ENCODE results near the gene FAM149A.

FAM149A gene

DNA sequence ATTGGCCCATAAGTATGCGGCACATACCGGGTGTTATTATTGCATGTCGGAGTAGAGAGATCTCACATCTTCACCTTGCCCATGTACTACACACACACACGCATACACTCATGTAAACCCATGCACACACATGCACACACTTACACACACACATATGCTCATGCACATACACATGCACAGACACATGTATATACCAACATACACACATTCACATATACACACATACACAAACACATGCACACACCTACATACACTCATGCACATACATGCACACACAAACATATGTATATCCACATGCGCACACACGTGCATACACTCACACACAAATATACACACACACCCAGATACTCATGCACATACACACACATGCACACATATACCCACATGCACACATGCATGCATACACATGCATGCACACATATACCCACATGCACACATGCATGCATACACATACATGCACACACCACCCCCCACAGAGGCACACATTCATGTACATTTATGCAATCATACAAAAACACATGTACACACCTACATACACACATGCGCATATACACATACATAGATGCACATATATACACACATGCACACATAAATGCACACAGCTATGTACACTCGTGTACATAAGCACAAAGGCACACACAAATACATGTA is 98.1 kb downstream of the FAM149A start:
- DNase-seq (ENCODE audit: low read depth): no peak

DNA sequence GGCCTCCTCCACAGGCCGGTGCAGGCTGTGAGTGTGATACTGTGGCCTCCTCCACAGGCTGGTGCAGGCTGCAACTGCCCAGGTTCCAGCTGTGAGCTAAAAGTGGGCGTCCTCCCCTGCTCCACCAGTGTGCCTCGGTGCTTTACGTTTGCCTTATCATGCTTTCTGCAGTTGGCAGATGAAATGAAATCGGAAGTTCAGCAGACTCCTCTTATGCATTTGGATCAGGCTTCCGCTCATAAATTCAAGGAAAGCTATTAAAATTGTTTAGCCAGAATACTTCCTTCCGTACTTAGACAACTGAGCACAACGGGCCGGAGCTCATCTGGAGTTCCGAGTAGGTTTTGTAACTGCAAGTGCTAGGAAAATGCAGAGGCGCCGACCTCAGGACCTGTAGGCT is 98.9 kb downstream of the FAM149A start:
- no peak for DNase-seq (ENCODE audit: low read depth)

- no peak for DNase-seq (ENCODE audit: low read depth)
These were observed 99.6 kb downstream of the FAM149A start for GRCh38 chr4:186204103-186204559.

GRCh38 chr4:186204686-186205085 is 100.2 kb downstream of the FAM149A start:
- no peak for DNase-seq (ENCODE audit: low read depth)

GRCh38 chr4:186205156-186205555 is 100.7 kb downstream of the FAM149A start:
- DNase-seq (ENCODE audit: low read depth): no peak

DNA sequence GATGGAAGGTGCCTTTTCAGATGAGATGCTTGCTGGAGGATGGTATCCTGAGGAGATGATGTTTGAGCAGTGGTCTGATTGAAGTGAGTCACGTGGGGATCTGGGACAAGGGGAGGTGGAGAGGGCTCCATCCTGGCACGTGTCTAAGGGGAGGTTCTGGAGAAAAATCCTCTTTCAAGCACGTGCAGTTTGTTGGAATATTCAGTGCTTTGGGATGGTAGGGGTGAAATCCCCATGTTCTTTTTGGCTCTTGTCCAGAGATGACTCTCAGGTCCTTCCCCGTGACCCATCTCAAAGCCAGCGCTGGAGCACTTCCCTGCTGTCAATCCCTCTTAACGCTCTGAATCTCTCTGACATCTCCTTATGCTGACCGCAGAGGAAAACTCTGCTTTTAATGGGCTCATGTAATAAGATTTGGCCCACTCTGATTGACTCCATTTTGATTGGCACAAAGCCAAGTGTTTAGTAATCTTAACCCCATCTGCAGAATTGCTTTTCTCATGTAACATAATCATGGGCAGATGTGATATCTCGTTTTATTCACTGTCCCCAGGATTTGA is 112.0 kb downstream of the FAM149A start:
- DNase-seq (ENCODE audit: low read depth): no peak

DNA sequence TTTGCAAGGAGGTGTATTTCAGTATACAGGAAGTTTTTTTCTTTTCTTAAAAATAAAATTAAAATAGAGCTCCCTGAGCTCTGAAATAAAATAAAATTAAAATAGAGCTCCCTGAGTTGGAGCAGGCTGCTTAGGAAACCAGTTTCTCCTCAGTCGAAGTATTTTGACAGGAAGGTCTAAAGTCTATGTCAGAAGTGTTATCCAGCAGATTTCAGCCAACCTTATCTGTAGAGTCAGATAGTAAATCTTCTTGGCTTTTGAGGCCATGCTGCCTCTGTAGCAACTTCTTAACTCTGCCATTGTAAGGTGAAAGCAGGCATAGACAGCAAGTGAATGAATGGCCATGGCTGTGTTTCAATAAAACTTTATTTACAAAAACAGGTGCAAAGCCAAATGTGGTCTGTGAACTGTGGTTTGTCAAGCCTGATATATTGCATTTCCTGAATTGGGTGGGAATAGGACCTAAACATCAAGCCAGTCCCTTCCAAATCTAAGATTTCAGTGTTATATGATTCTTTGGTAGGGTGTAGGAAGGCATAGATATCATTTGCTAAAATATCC is 113.3 kb downstream of the FAM149A start:
- DNase-seq (ENCODE audit: low read depth): no peak

DNA sequence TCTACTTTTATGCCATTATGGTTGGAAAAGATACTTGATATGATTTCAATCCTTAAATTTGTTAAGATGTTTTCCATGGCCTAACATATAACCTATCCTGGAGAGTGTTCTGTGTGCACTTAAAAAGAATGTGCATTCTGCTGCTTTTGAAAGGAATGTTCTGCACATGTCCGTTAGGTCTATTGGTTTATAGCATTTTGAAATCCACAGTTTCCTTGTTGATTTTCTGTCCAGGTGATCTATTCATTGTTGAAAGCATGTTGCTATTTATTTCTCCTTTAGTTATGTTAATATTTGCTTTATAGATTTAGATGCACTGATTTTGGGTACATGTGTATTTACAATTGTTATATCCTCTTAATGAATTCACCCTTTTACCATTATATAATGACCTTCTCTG is 117.1 kb downstream of the FAM149A start:
- DNase-seq (ENCODE audit: low read depth): no peak
